Neuronal stem cell (in vitro differentiated cells): ENCODE measurements around the gene SERPINA6.
"Not testable (repeated sequence)": the region's sequence is repeated elsewhere in the genome, so short reads cannot be mapped to it uniquely, and the experiment has no call there.

Source experiments
- DNase-seq: peaks from one replicate; pipeline ENCODE4 v3.0.0-alpha.2; 2013; ENCODE audit warnings: low spot score
- H2AFZ ChIP-seq: one replicate; pipeline ENCODE4 v1.6.1; 2013; ENCODE audit warnings: mild to moderate bottlenecking, low read length, inconsistent platforms
- H2AK5ac ChIP-seq: 2 replicates; pipeline ENCODE4 v1.6.1; 2013; ENCODE audit warnings: low read depth, mild to moderate bottlenecking, inconsistent platforms, low read length, moderate library complexity, mixed read lengths
- H2BK120ac ChIP-seq: 2 replicates; pipeline ENCODE4 v1.6.1; 2013; ENCODE audit warnings: low read depth, mild to moderate bottlenecking, inconsistent platforms, low read length, moderate library complexity, mixed read lengths
- H2BK12ac ChIP-seq: one replicate; pipeline ENCODE4 v1.6.1; 2013; ENCODE audit warnings: low read length, inconsistent platforms
- H2BK15ac ChIP-seq: 2 replicates; pipeline ENCODE4 v1.6.1; 2013; ENCODE audit warnings: mild to moderate bottlenecking, low read length, inconsistent platforms, mixed read lengths
- H2BK5ac ChIP-seq: one replicate; pipeline ENCODE4 v1.6.1; 2013; ENCODE audit warnings: inconsistent platforms, mild to moderate bottlenecking, low read length, moderate library complexity
- H3K14ac ChIP-seq: one replicate; pipeline ENCODE4 v1.6.1; 2013; ENCODE audit warnings: low read length, inconsistent platforms
- H3K18ac ChIP-seq: 2 replicates; pipeline ENCODE4 v1.6.1; 2013; ENCODE audit warnings: low read length, inconsistent platforms
- H3K23ac ChIP-seq: 2 replicates; pipeline ENCODE4 v1.6.1; 2013; ENCODE audit warnings: low read depth, mild to moderate bottlenecking, mixed read lengths, low read length, inconsistent platforms; ENCODE audit not compliant: poor library complexity
- H3K27ac ChIP-seq: replicated peaks from 3 replicates; pipeline ENCODE4 v1.5.1; 2013; ENCODE audit warnings: low read length, inconsistent platforms
- H3K27me3 ChIP-seq, 3 experiments: 2 replicates each; pipeline ENCODE4 v1.6.1; 2013; ENCODE audit warnings: low read length in 3 of 3, mild to moderate bottlenecking in 2 of 3, inconsistent platforms in 1 of 3, low read depth in 1 of 3, mixed read lengths in 1 of 3, moderate library complexity in 1 of 3; ENCODE audit not compliant: control insufficient read depth in 3 of 3, insufficient read depth in 3 of 3
- H3K36me3 ChIP-seq, 2 donors: replicated peaks in 1 of 2; 2 replicates each; pipeline ENCODE4 v1.6.1; 2013; ENCODE audit warnings: low read length in 2 of 2; ENCODE audit not compliant: control insufficient read depth in 2 of 2, insufficient read depth in 2 of 2
- H3K4ac ChIP-seq: 2 replicates; pipeline ENCODE4 v1.6.1; 2013; ENCODE audit warnings: inconsistent platforms, mild to moderate bottlenecking, low read length, moderate library complexity
- H3K4me1 ChIP-seq, 2 donors: 1 replicate in 1 of 2; 2 replicates in 1 of 2; pipeline ENCODE4 v1.6.1; 2013; ENCODE audit warnings: low read length in 2 of 2, low read depth in 1 of 2; ENCODE audit not compliant: control insufficient read depth in 2 of 2, insufficient read depth in 1 of 2
- H3K4me2 ChIP-seq: one replicate; pipeline ENCODE4 v1.6.1; 2013; ENCODE audit warnings: mild to moderate bottlenecking, low read length, inconsistent platforms; ENCODE audit not compliant: insufficient read depth, poor library complexity, severe bottlenecking
- H3K4me3 ChIP-seq, 2 donors: 2 replicates each; pipeline ENCODE4 v1.5.1; 2013; ENCODE audit warnings: low read length in 2 of 2, mild to moderate bottlenecking in 2 of 2, inconsistent platforms in 1 of 2, moderate library complexity in 1 of 2
- H3K79me1 ChIP-seq: one replicate; pipeline ENCODE4 v1.6.1; 2013; ENCODE audit warnings: low read depth, mild to moderate bottlenecking, inconsistent platforms, low read length, moderate library complexity
- H3K9ac ChIP-seq: one replicate; pipeline ENCODE4 v1.6.1; 2013; ENCODE audit warnings: mild to moderate bottlenecking, low read depth, low read length, inconsistent platforms; ENCODE audit not compliant: poor library complexity
- H3K9me3 ChIP-seq, 2 donors: replicated peaks in 1 of 2; 2 replicates each; pipeline versions ENCODE3 to v1.6.1; 2013; ENCODE audit warnings: low read length in 2 of 2, mild to moderate bottlenecking in 2 of 2, inconsistent platforms in 1 of 2, low read depth in 1 of 2, mixed read lengths in 1 of 2, moderate library complexity in 1 of 2; ENCODE audit not compliant: control insufficient read depth in 2 of 2, insufficient read depth in 1 of 2
- H4K8ac ChIP-seq: one replicate; pipeline ENCODE4 v1.6.1; 2013; ENCODE audit warnings: low read depth, mild to moderate bottlenecking, inconsistent platforms, low read length, moderate library complexity
- H4K91ac ChIP-seq: one replicate; pipeline ENCODE4 v1.6.1; 2013; ENCODE audit warnings: low read length, low read depth, mild to moderate bottlenecking, inconsistent platforms; ENCODE audit not compliant: poor library complexity
- WGBS, 2 donors: extraction: QIAGEN DNeasy Blood & Tissue Kit; methylation state at CpG; one replicate each; pipeline ENCODE4 v1.1.7; 2013; ENCODE audit warnings: missing lambda C conversion rate in 2 of 2, mixed read lengths in 1 of 2; ENCODE audit not compliant: insufficient read length in 2 of 2, insufficient replicate concordance in 1 of 2; ENCODE audit errors: extremely low coverage in 2 of 2; 5-methylcytosine and 5-hydroxymethylcytosine counted together

Gene SERPINA6

DNA sequence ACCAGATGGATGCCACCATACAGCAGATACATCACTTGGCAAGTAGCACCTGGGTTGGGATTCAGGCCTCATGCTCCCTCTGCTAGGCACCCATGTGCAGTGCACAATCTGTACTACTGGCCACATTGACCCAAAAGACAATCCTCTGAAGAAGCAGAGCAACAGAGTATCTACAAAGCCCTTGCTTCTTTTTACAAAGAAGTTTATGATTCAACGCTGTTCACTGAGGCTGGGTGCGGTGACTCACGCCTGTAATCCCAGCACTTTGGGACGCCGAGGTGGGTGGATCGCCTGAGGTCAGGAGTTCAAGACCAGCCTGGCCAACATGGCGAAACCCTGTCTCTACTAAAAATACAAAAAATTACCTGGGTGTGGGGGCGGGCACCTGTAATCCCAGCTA is 31.1 kb upstream of the SERPINA6 start:
- WGBS, 2 donors, result no CpG with 5 or more reads among the region's 8 CpGs
- not testable (repeated sequence) for H3K27ac ChIP-seq, H2BK12ac ChIP-seq, H3K4me3 ChIP-seq, H2BK15ac ChIP-seq, H3K18ac ChIP-seq, H4K91ac ChIP-seq, H2AK5ac ChIP-seq, H2BK120ac ChIP-seq, H4K8ac ChIP-seq, H3K9me3 ChIP-seq, H3K4me1 ChIP-seq, H3K23ac ChIP-seq, H3K4me2 ChIP-seq, H3K9ac ChIP-seq, H2BK5ac ChIP-seq, H2AFZ ChIP-seq, H3K14ac ChIP-seq, H3K4ac ChIP-seq, H3K27me3 ChIP-seq, H3K36me3 ChIP-seq, DNase-seq, H3K79me1 ChIP-seq

DNA sequence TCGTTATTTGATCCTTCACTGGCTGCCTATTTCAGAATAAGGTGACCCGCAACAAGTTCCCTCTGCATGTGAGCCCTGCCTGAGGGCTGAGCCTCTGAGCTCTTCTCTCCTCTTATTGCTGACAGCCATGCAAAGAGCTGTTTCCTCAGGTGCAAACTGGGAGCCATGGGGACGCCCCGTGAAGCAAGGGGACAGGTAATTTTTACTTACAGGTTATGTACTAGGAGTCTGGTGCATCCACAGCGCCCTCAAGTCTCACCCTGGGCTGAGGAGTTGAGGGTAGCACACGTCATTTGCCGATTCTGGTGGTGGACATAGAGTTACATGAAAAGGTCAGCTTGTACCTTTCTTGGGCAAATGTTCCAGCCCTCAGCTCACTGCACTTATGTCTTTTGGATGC is 26.1 kb upstream of the SERPINA6 start:
- Histone ChIP-seq H3K4me2 (no peak overlapping the region), H3K9ac (no peak overlapping the region), H3K79me1 (no peaks in the 10 kb centered on the region)

GRCh38 chr14:94348836-94349235 is 25.7 kb upstream of the SERPINA6 start:
- no peak overlapping the region for H2AK5ac ChIP-seq
- no peak overlapping the region for H3K14ac ChIP-seq
- no peak for DNase-seq
- H3K36me3 ChIP-seq, result no peaks in the 10 kb centered on the region
- H4K91ac ChIP-seq, result no peak overlapping the region
- no peaks in the 10 kb centered on the region for H3K4me1 ChIP-seq
- H3K79me1 ChIP-seq, result no peaks in the 10 kb centered on the region
- no peak overlapping the region for H2AFZ ChIP-seq
- no peak overlapping the region for H3K23ac ChIP-seq
- no peak overlapping the region for H3K4me3 ChIP-seq
- no peak overlapping the region for H2BK12ac ChIP-seq
- no peak overlapping the region for H3K18ac ChIP-seq
- H3K4me2 ChIP-seq, result no peak overlapping the region
- no peak overlapping the region for H2BK15ac ChIP-seq
- H3K9ac ChIP-seq, result no peak overlapping the region
- peaks cover 0 to 5% (median 0%) of the 10 kb centered on the region in 3 experiments for H3K27me3 ChIP-seq
- H3K9me3 ChIP-seq, result no peaks in the 10 kb centered on the region
- H4K8ac ChIP-seq, result no peak overlapping the region
- no peak overlapping the region for H2BK5ac ChIP-seq
- no peak overlapping the region for H3K4ac ChIP-seq
- H3K27ac ChIP-seq, result no peak overlapping the region
- H2BK120ac ChIP-seq, result no peak overlapping the region

More for the DNA sequence above, 26.1 kb upstream of the SERPINA6 start:
- Histone ChIP-seq H2BK5ac (no peak overlapping the region), H2BK15ac (no peak overlapping the region), H3K27me3 (peaks cover 0 to 5% (median 0%) of the 10 kb centered on the region in 3 experiments), H2BK120ac (no peak overlapping the region), H4K8ac (no peak overlapping the region), H3K4me1 (no peaks in the 10 kb centered on the region), H2BK12ac (no peak overlapping the region), H2AK5ac (no peak overlapping the region), H3K4me3 (no peak overlapping the region), H3K27ac (no peak overlapping the region), H4K91ac (no peak overlapping the region), H3K23ac (no peak overlapping the region), H3K4ac (no peak overlapping the region), H3K14ac (no peak overlapping the region), H3K18ac (no peak overlapping the region), H3K36me3 (no peaks in the 10 kb centered on the region), H2AFZ (no peak overlapping the region), H3K9me3 (no peaks in the 10 kb centered on the region)
- DNase-seq, result no peak
- WGBS, 2 donors, result no CpG with 5 or more reads among the region's 7 CpGs

- H2BK120ac ChIP-seq, result no peak overlapping the region
- H3K4me1 ChIP-seq, result no peaks in the 10 kb centered on the region
- H3K23ac ChIP-seq, result no peak overlapping the region
- WGBS, 2 donors, result no CpG with 5 or more reads among the region's 5 CpGs
- no peak overlapping the region for H4K8ac ChIP-seq
- no peak overlapping the region for H3K4ac ChIP-seq
- DNase-seq, result no peak
- H3K79me1 ChIP-seq, result no peaks in the 10 kb centered on the region
- H2BK5ac ChIP-seq, result no peak overlapping the region
- H2AK5ac ChIP-seq, result no peak overlapping the region
- H3K9me3 ChIP-seq, result no peaks in the 10 kb centered on the region
- no peak overlapping the region for H3K18ac ChIP-seq
- no peak overlapping the region for H4K91ac ChIP-seq
- H2AFZ ChIP-seq, result no peak overlapping the region
- no peak overlapping the region for H3K4me2 ChIP-seq
- H3K14ac ChIP-seq, result no peak overlapping the region
- H2BK15ac ChIP-seq, result no peak overlapping the region
- H3K27me3 ChIP-seq, result peaks cover 0 to 5% (median 0%) of the 10 kb centered on the region in 3 experiments
- H3K9ac ChIP-seq, result no peak overlapping the region
- no peak overlapping the region for H2BK12ac ChIP-seq
- H3K27ac ChIP-seq, result no peak overlapping the region
- H3K4me3 ChIP-seq, result no peak overlapping the region
- H3K36me3 ChIP-seq, result no peaks in the 10 kb centered on the region
These were observed 23.7 kb upstream of the SERPINA6 start for GRCh38 chr14:94346841-94347240.
